Lung (tissue), 12 donors: ENCODE results near the gene CCDC127. TPM values are rescaled to one million over a fixed set of nuclear protein-coding genes. Genes with fewer than 3 reads are reported as not detected.

Experiments
- ATAC-seq: fragments of 200-7000 bp; cut with Tn5 transposase; one replicate; pipeline ENCODE4 v1.9.1; 2020; ENCODE audit warnings: moderate number of reproducible peaks; ENCODE audit not compliant: insufficient read depth, low FRiP score
- DNase-seq, 3 donors: peaks; one replicate each; pipeline ENCODE4 v3.0.0-alpha.2; 2013 to 2017
- H3K27ac ChIP-seq, 2 donors: one replicate each; pipeline ENCODE4 v1.5.1; 2013; ENCODE audit warnings: mild to moderate bottlenecking in 2 of 2, moderate library complexity in 2 of 2, control low read depth in 1 of 2, inconsistent platforms in 1 of 2, low read depth in 1 of 2, low read length in 1 of 2
- H3K27me3 ChIP-seq, 3 donors: one replicate each; pipeline ENCODE4 v1.5.1; 2013; ENCODE audit warnings: low read length in 2 of 3; ENCODE audit not compliant: control insufficient read depth in 3 of 3, insufficient read depth in 3 of 3
- H3K36me3 ChIP-seq, 4 donors: one replicate each; pipeline ENCODE4 v1.5.1; 2013; ENCODE audit warnings: low read length in 4 of 4, mild to moderate bottlenecking in 1 of 4, moderate library complexity in 1 of 4; ENCODE audit not compliant: control insufficient read depth in 4 of 4, insufficient read depth in 4 of 4
- H3K4me1 ChIP-seq, 5 donors: one replicate each; pipeline ENCODE4 v1.5.1; 2013; ENCODE audit warnings: low read length in 5 of 5, mild to moderate bottlenecking in 2 of 5, moderate library complexity in 1 of 5; ENCODE audit not compliant: control insufficient read depth in 5 of 5, insufficient read depth in 5 of 5
- H3K4me3 ChIP-seq: one replicate; pipeline ENCODE4 v1.5.1; 2013; ENCODE audit warnings: mild to moderate bottlenecking, control low read depth, moderate library complexity
- H3K9ac ChIP-seq, 2 donors: one replicate each; pipeline ENCODE4 v1.5.1; 2013; ENCODE audit warnings: low read length in 2 of 2, control low read depth in 1 of 2; ENCODE audit not compliant: insufficient read depth in 1 of 2
- H3K9me3 ChIP-seq, 4 donors: one replicate each; pipeline ENCODE4 v1.5.1; 2013; ENCODE audit warnings: low read length in 3 of 4, mild to moderate bottlenecking in 1 of 4, moderate library complexity in 1 of 4; ENCODE audit not compliant: control insufficient read depth in 4 of 4, insufficient read depth in 3 of 4
- CTCF ChIP-seq: IDR thresholded peaks from 2 replicates; pipeline ENCODE4 v1.5.1; 2012; ENCODE audit warnings: mild to moderate bottlenecking; ENCODE audit errors: control extremely low read depth, extremely low read depth
- WGBS, 2 donors: extraction: QIAGEN DNeasy Blood & Tissue Kit; methylation state at CpG; one replicate each; pipeline ENCODE4 v1.1.7; 2013; 5-methylcytosine and 5-hydroxymethylcytosine counted together
- polyA plus RNA-seq, 2 donors: library from polyadenylated mRNA; stranded (reverse); fragments of 200-250 nt; gene quantifications; one replicate each; pipeline ENCODE4 v1.2.1, GENCODE V29; 2013
- total RNA-seq, 2 donors: library from RNA; depleted of rRNA in 1 of 2; stranded (reverse); fragments of >200 nt in 1 of 2; gene quantifications; one replicate each; pipeline ENCODE4 v1.2.1, GENCODE V29; 2014 to 2021
- donor health status: control.
- donor health status: control.
- donor health status: Bipolar disorder and iron deficiency.
- donor health status: healthy.
- donor health status: DM: yes; HTN: yes; CAD: no.

CCDC127 gene
- total and polyA plus RNA-seq, 4 donors, result 2.1 to 6.4 (median 3.9) TPM

GRCh38 chr5:191036-191948 lies 26.7 kb downstream of the CCDC127 start, which contains the start of gene LRRC14B:
Gene LRRC14B (plus strand): TSS chr5:191495. CDS start chr5:191539, 44 bp downstream.
- ATAC-seq (no peak), DNase-seq (peak in 2 of 3 donors; percentile 30 to 41)
- no peak for TF ChIP-seq CTCF
- Histone ChIP-seq H3K27me3 (peaks cover 0 to 6% (median 3%) of the 10 kb centered on the region in 3 donors), H3K9me3 (no peaks in the 10 kb centered on the region), H3K36me3 (no peaks in the 10 kb centered on the region), H3K9ac (no peak within 1 kb of the TSS), H3K4me1 (peaks cover 0 to 5% (median 3%) of the 10 kb centered on the region in 5 donors), H3K27ac (peak within 1 kb of the TSS in 1 of 2 donors; percentile 74), H3K4me3 (no peak within 1 kb of the TSS)
- 20% methylated on average over 56 of the region's 56 CpGs for WGBS, 2 donors

GRCh38 chr5:190366-191035 lies 27.5 kb downstream of the CCDC127 start:
- no peak for DNase-seq
- H3K4me1 ChIP-seq, result peaks cover 0 to 5% (median 3%) of the 10 kb centered on the region in 5 donors
- no peak for ATAC-seq
- no peaks in the 10 kb centered on the region for H3K36me3 ChIP-seq
- peak overlapping the region in 1 of 2 donors; percentile 74 for H3K27ac ChIP-seq
- no peak for TF ChIP-seq CTCF
- 61 to 65% methylated on average over 15 to 16 of the region's 16 CpGs for WGBS, 2 donors
- peaks cover 0 to 6% (median 3%) of the 10 kb centered on the region in 3 donors for H3K27me3 ChIP-seq
- no peaks in the 10 kb centered on the region for H3K9me3 ChIP-seq
- H3K9ac ChIP-seq, result no peak overlapping the region
- H3K4me3 ChIP-seq, result no peak overlapping the region

- H3K27ac ChIP-seq, result peak overlapping the region in 1 of 2 donors; percentile 74
- H3K4me1 ChIP-seq, result peaks cover 0 to 5% (median 3%) of the 10 kb centered on the region in 5 donors
- H3K9ac ChIP-seq, result no peak overlapping the region
- peaks cover 0 to 6% (median 3%) of the 10 kb centered on the region in 3 donors for H3K27me3 ChIP-seq
- H3K36me3 ChIP-seq, result no peaks in the 10 kb centered on the region
- no peak overlapping the region for H3K4me3 ChIP-seq
- no peak for ATAC-seq
- WGBS, 2 donors, result 67 to 79% methylated on average over 11 of the region's 11 CpGs
- DNase-seq, result no peak
- H3K9me3 ChIP-seq, result no peaks in the 10 kb centered on the region
- TF ChIP-seq CTCF, result no peak
These were observed 28.0 kb downstream of the CCDC127 start for GRCh38 chr5:189976-190365.
